GM12865 (cell line): Measurements from ENCODE around the gene RBM19.

Experiments
- DNase-seq: peaks from one replicate; pipeline ENCODE4 v3.0.0; 2010; ENCODE audit warnings: low read depth
- H3K4me3 ChIP-seq: 2 replicates; pipeline ENCODE4 v1.5.1; 2011; ENCODE audit warnings: mild to moderate bottlenecking, low read depth, low read length, control low read depth
- CTCF ChIP-seq: IDR thresholded peaks from 2 replicates; pipeline ENCODE4 v1.5.1; 2011; ENCODE audit warnings: low read length, control low read depth, low read depth, inconsistent platforms; ENCODE audit not compliant: insufficient read depth; ENCODE audit errors: missing control alignments

The RBM19 gene

GRCh38 chr12:113875691-113876090, 90.4 kb downstream of the RBM19 start:
- no peak for TF ChIP-seq CTCF
- DNase-seq, result no peak
- H3K4me3 ChIP-seq, result no peak overlapping the region

DNA sequence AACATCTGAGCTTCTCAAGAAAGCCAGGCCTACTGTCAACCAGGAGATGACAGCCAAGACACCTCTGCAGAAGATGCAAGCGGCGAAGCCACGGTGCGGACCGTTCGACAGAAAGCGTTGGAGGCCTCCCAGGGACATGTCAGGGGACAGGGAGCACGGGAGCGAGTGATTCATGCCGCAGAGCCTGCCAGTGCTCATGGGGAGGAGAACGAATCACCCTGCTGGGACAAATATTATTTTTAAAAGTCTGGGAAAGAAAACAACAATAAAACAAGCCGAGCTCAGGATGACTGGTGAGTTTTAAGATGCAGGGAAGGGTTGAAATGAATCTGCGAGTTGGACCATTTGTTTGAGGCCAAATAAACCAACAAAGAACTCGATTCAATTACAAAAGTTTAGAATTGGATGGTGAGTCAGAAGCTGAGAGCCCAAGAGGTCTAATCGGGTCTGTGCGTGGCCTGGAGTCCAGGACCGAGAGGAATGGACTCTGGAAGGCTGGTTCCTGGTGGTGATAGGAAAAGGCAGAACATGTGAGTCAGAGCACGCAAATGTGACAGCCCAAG, 91.0 kb downstream of the RBM19 start:
- H3K4me3 ChIP-seq, result no peak overlapping the region
- DNase-seq, result no peak

DNA sequence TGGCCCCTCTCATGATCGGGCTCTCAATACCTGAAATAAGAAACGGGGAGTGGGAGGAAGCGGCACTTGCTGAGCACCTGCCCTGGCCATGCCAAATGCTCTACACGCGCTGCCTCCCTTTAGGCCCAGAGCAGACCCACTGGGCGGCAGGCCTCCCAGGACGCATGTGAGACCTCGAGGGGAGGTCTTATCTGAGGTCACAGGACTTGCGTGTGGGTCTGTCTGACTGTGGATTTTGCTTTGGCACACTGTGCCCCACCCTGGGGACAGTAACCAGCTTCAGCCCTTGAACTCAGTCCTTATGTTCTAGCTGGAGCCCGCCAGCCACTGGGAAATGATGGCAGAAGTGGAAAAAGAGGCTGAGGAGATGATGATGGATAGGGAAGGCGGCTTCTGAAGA, 91.8 kb downstream of the RBM19 start:
- DNase-seq, result no peak
- no peak for TF ChIP-seq CTCF
- H3K4me3 ChIP-seq, result no peak overlapping the region

More for the DNA sequence above, 91.0 kb downstream of the RBM19 start:
- TF ChIP-seq CTCF, result no peak

DNA sequence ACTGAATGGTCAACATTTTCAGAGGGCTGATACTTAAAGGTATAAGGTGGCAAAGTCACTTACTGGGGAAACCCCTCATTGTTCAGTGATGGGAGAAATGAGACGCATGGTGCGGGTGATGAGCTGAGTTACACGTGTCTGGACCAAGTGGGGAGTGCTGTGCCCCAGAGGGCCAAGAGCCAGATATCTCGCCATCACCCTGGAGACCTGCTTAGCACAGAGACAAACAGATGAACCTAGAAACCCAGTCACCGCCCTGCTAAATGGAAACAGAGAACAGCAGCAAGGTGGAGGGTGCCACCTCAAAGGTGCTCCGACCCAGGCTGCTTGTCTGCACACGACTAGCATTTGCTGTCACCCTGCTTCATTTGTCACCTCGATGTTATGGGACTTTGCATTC, 92.4 kb downstream of the RBM19 start:
- TF ChIP-seq CTCF, result no peak
- no peak overlapping the region for H3K4me3 ChIP-seq
- DNase-seq, result no peak

DNA sequence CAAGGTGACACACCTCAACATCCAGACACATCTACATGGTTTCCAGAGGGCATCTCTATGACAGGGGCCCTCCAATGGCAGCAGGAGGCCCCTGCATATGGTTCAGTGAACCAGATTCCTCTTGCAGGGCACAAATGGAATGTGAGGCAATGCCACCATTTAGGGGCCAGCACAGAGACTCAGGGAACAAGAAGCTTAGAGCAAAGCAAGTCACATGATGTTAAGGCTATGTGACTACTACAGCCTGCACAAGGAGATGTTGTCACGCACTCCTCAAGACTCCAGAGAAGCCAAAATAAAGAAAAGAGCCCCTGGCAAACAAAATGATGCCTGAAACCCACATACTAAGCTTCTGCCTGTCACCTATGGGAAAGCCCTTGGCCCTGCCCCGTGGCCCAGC, 95.2 kb downstream of the RBM19 start:
- no peak for DNase-seq
- TF ChIP-seq CTCF, result no peak
- H3K4me3 ChIP-seq, result no peak overlapping the region

- H3K4me3 ChIP-seq, result no peak overlapping the region
- TF ChIP-seq CTCF, result no peak
- no peak for DNase-seq
These were observed 96.1 kb downstream of the RBM19 start for GRCh38 chr12:113870035-113870434.

- no peak for DNase-seq
- TF ChIP-seq CTCF, result no peak
- H3K4me3 ChIP-seq, result no peak overlapping the region
These were observed 97.8 kb downstream of the RBM19 start for GRCh38 chr12:113868365-113868764.
